Stomach (tissue), 9 donors: ENCODE measurements around the gene HELZ. TPM values are rescaled to one million over a fixed set of nuclear protein-coding genes. Genes with fewer than 3 reads are reported as not detected.
"Not testable (repeated sequence)": the region's sequence is repeated elsewhere in the genome, so short reads cannot be mapped to it uniquely, and the experiment has no call there.

Source experiments
- DNase-seq, 2 donors: peaks; one replicate each; pipeline versions ENCODE4 v3.0.0 to v3.0.0-alpha.2; 2013 to 2019
- H3K27ac ChIP-seq, 5 donors: fragments of 200-600 bp in 4 of 5; sonication (generic) in 4 of 5; one replicate each; pipeline ENCODE4 v1.5.1; 2013 to 2019; ENCODE audit warnings: mild to moderate bottlenecking in 1 of 5, moderate library complexity in 1 of 5
- H3K27me3 ChIP-seq, 3 donors: fragments of 200-600 bp; sonication (generic); one replicate each; pipeline ENCODE4 v1.5.1; 2017 to 2019; ENCODE audit warnings: mixed run types in 1 of 3
- H3K36me3 ChIP-seq, 4 donors: fragments of 200-600 bp; sonication (generic); 1 replicate in 3 of 4; 2 replicates in 1 of 4; pipeline ENCODE4 v1.5.1; 2016 to 2019
- H3K4me1 ChIP-seq, 4 donors: fragments of 200-600 bp; sonication (generic); one replicate each; pipeline ENCODE4 v1.5.1; 2016 to 2019
- H3K4me3 ChIP-seq, 4 donors: fragments of 200-600 bp; sonication (generic) in 3 of 4; one replicate each; pipeline ENCODE4 v1.5.1; 2016 to 2019; ENCODE audit warnings: mild to moderate bottlenecking in 1 of 4
- H3K9me3 ChIP-seq, 4 donors: fragments of 200-600 bp; sonication (generic); one replicate each; pipeline ENCODE4 v1.5.1; 2016 to 2019
- EP300 ChIP-seq: sonication (generic); formaldehyde crosslinking; IDR thresholded peaks from one replicate; pipeline ENCODE4 v1.6.1; 2017; ENCODE audit warnings: antibody characterized with exemption
- POLR2A ChIP-seq, 4 donors: fragments of 450-650 bp; IDR thresholded peaks; one replicate each; pipeline ENCODE4 v1.6.1; 2016; ENCODE audit warnings: antibody characterized with exemption in 4 of 4, control low read depth in 2 of 4, mild to moderate bottlenecking in 1 of 4, moderate library complexity in 1 of 4
- POLR2AphosphoS5 ChIP-seq, 3 donors: sonication (generic); formaldehyde crosslinking; IDR thresholded peaks; one replicate each; pipeline ENCODE4 v1.6.1; 2016; ENCODE audit warnings: antibody characterized with exemption in 3 of 3
- WGBS, 5 donors: extraction: QIAGEN DNeasy Blood & Tissue Kit in 3 of 5; methylation state at CpG; one replicate each; pipeline versions ENCODE4 v1.1.5 to v1.1.7; 2013 to 2018; 5-methylcytosine and 5-hydroxymethylcytosine counted together
- intact Hi-C: fragments of 100-400 bp; cut with DNase I; formaldehyde crosslinking; loops from one replicate; pipeline ENCODE4 v1.15.1; 2023; ENCODE audit warnings: low total_unique reads
- polyA plus RNA-seq, 3 donors: library from polyadenylated mRNA; stranded (reverse); fragments of 200-250 nt; gene quantifications; one replicate each; pipeline ENCODE4 v1.2.3, GENCODE V29; 2013
- total RNA-seq, 5 donors: library from RNA; depleted of rRNA; stranded (reverse); fragments of >200 nt; gene quantifications; one replicate each; pipeline versions ENCODE4 v1.1.0 to v1.2.3, GENCODE V29; 2014 to 2016
- TF ChIP-seq, protein P1 (sequence below), 7 experiments: fragments of 450-650 bp in 4 of 7; fragments of 200-600 bp in 3 of 7; sonication (generic) in 3 of 7; IDR thresholded peaks; one replicate each; pipeline ENCODE4 v1.5.1; 2016 to 2019; ENCODE audit warnings: antibody characterized with exemption in 7 of 7, control low read depth in 2 of 7, mild to moderate bottlenecking in 1 of 7
- donor health status: healthy with polysubstance abuse.
- donor health status: Bipolar disorder and iron deficiency.
- donor health status: healthy.

The HELZ gene
- total and polyA plus RNA-seq, 8 donors: 2.1 to 218 (median 40.4) TPM

DNA sequence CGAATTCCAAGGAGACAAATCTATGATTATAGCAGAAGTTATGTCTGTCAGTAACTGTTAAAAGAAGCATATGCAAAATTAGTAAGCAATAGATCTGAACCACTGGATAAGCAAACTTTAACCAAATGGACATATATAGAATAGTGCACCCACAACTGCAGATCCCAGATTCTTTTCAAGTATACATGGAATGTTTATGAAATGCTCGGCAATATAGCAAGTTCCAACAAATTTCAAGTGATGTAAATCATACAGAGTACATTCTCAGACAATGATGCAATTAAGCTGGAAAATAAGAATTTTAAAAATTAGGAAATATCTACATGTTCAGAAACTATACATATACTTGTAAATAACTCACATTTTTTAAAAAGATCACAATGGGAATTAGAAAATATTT, 8.4 kb upstream of the HELZ start:
- Histone ChIP-seq H3K4me3 (no peak overlapping the region), H3K9me3 (no peaks in the 10 kb centered on the region), H3K27ac (no peak overlapping the region), H3K27me3 (no peaks in the 10 kb centered on the region), H3K36me3 (no peaks in the 10 kb centered on the region), H3K4me1 (peaks cover 0 to 12% (median 0%) of the 10 kb centered on the region in 4 donors)
- DNase-seq: peak in 1 of 2 donors; percentile 11
- TF ChIP-seq, protein P1, sequence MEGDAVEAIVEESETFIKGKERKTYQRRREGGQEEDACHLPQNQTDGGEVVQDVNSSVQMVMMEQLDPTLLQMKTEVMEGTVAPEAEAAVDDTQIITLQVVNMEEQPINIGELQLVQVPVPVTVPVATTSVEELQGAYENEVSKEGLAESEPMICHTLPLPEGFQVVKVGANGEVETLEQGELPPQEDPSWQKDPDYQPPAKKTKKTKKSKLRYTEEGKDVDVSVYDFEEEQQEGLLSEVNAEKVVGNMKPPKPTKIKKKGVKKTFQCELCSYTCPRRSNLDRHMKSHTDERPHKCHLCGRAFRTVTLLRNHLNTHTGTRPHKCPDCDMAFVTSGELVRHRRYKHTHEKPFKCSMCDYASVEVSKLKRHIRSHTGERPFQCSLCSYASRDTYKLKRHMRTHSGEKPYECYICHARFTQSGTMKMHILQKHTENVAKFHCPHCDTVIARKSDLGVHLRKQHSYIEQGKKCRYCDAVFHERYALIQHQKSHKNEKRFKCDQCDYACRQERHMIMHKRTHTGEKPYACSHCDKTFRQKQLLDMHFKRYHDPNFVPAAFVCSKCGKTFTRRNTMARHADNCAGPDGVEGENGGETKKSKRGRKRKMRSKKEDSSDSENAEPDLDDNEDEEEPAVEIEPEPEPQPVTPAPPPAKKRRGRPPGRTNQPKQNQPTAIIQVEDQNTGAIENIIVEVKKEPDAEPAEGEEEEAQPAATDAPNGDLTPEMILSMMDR (IDR thresholded peaks at IDR 0.05): no peak
- TF ChIP-seq POLR2AphosphoS5 (IDR thresholded peaks at IDR 0.05) (no peak), POLR2A (IDR thresholded peaks at IDR 0.05) (no peak), EP300 (no peak)
- 64 to 80% (median 79%) methylated on average over 2 of the region's 2 CpGs for WGBS, 5 donors
- intact Hi-C loops: no loop called here

DNA sequence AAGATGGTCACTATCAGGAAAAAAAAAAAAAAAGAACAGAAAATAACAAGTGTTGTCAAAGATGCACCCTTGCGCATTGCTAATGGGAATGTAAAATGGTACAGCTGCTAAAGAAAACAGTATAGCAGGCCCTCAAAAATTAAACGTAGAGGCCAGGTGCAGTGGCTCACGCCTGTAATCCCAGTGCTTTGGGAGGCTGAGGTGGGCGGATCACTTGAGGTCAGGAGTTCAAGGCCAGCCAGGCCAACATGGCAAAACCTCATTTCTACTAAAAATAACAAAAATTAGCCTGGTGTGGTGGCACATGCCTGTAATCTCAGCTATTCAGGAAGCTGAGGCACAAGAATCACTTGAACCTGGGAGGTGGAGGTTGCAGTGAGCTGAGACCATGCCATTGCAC, 6.6 kb upstream of the HELZ start:
- WGBS, 5 donors: 81 to 86% (median 83%) methylated on average over 4 of the region's 4 CpGs
- H3K4me1 ChIP-seq: peaks cover 0 to 19% (median 12%) of the 10 kb centered on the region in 4 donors
- H3K27ac ChIP-seq, H3K4me3 ChIP-seq, H3K27me3 ChIP-seq, H3K9me3 ChIP-seq, intact Hi-C loops, H3K36me3 ChIP-seq, DNase-seq: not testable (repeated sequence)

DNA sequence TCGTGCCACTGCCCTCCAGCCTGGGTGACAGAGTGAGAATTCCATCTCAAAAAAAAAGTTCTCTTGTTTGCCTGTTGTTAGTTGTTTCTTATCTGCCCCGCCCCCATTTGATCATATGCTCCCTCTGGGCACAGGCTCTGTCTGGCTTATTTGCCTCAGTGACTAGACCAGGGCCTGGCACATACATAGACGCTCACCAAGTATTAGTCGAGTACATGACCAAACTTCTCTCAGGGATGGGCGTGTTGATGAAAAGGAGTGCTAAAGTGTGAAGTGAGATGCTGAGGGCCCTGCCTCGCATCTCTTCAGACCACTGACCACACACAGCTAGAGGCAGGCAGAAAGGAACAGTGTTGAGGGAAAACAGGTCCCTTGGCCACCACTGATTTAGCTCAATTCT, 3.3 kb upstream of the HELZ start:
- Histone ChIP-seq H3K27me3 (no peaks in the 10 kb centered on the region), H3K27ac (no peak overlapping the region)

DNA sequence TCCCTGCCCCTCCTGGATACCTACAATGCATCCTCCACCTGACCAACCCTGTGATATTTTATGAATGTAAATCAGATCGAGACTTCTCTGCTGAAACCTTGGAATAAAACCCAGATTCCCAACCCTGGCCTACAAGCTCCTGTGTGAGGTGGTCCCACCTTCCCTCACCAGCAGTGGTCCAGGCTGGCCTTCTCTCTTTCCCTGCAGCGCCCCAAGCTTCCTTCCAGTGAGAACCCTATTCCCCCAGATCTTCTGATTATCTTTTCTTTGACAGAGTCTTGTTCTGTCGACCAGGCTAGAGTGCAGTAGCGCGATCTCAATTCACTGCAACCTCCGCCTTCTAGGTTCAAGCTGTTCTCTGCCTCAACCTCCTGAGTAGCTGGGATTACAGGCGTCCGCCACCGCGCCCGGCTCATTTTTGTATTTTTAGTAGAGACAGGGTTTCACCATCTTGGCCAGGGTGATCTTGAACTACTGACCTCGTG, 2.5 kb upstream of the HELZ start:
- Histone ChIP-seq H3K9me3 (no peaks in the 10 kb centered on the region), H3K27ac (peak overlapping the region; percentile 41 to 90 (median 85)), H3K4me1 (peaks cover 0 to 47% (median 43%) of the 10 kb centered on the region in 4 donors), H3K27me3 (no peaks in the 10 kb centered on the region), H3K36me3 (no peaks in the 10 kb centered on the region), H3K4me3 (no peak overlapping the region)
- no peak for DNase-seq
- TF ChIP-seq POLR2AphosphoS5 (IDR thresholded peaks at IDR 0.05) (no peak), POLR2A (IDR thresholded peaks at IDR 0.05) (no peak), EP300 (no peak)
- TF ChIP-seq, protein P1 (IDR thresholded peaks at IDR 0.05): no peak
- WGBS, 5 donors: 91 to 93% (median 92%) methylated on average over 12 of the region's 12 CpGs
- intact Hi-C loops: no loop called here

More for the DNA sequence above, 3.3 kb upstream of the HELZ start:
- no peak for DNase-seq
- Histone ChIP-seq H3K4me1 (peaks cover 0 to 40% (median 35%) of the 10 kb centered on the region in 4 donors), H3K9me3 (no peaks in the 10 kb centered on the region), H3K4me3 (no peak overlapping the region), H3K36me3 (no peaks in the 10 kb centered on the region)
- TF ChIP-seq, protein P1 (IDR thresholded peaks at IDR 0.05): no peak
- TF ChIP-seq POLR2A (IDR thresholded peaks at IDR 0.05) (no peak), EP300 (no peak), POLR2AphosphoS5 (IDR thresholded peaks at IDR 0.05) (no peak)
- 70 to 86% (median 85%) methylated on average over 6 of the region's 6 CpGs for WGBS, 5 donors
- intact Hi-C loops: no loop called here

DNA sequence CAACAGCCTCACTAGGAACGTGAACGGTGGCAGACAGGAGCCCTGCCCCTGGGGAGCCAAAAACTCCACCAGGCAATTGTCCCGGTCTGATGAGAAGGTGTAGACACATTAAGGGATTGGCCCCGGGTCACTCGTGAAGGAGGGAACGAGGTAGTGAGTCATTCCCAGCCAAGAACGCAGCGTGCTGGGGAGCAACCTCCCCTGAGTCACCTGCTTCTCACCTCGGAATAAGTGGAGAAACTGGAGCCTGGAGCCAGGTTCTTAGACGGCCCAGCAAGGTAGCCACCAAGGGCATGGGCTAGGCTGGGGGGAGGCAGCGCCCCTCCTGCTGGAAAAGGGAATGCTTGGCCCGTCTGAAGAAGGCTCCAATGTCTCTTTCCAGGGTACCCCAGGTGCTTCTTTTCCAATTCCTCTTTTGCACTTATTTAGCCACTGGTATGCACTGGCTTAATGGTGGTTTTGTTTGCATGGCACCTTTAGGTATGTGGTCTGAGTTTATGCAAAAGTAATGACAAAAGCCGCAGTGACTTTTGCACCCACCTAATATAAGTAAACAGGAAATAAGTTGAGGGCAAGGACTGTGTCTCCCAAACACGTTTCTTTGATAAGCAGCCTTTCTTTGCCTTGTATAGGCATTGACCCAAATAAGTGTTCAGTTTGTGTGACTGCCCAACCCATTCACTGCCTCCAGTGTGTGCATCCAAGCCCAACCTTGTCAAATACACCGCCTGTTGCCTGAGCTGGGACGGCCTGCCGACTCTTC, 1.8 kb upstream of the HELZ start:
- peak; percentile 78 to 88 for DNase-seq
- TF ChIP-seq POLR2AphosphoS5 (IDR thresholded peaks at IDR 0.05): peak in 2 of 3 donors; percentile 60 to 66
- TF ChIP-seq, protein P1 (IDR thresholded peaks at IDR 0.05): no peak
- TF ChIP-seq POLR2A (IDR thresholded peaks at IDR 0.05): no peak
- no peak for TF ChIP-seq EP300
- WGBS, 5 donors: 18 to 45% (median 34%) methylated on average over 17 of the region's 17 CpGs
- Histone ChIP-seq H3K4me1 (peaks cover 0 to 51% (median 48%) of the 10 kb centered on the region in 4 donors), H3K36me3 (peaks cover 0 to 2% (median 0%) of the 10 kb centered on the region in 4 donors), H3K27ac (peak overlapping the region; percentile 85 to 93 (median 90)), H3K9me3 (no peaks in the 10 kb centered on the region), H3K27me3 (no peaks in the 10 kb centered on the region), H3K4me3 (peak overlapping the region; percentile 76 to 99 (median 88))
- intact Hi-C loops: no loop called here
